ENCODE data around the gene DAP. TPM values are rescaled to one million over a fixed set of nuclear protein-coding genes. Genes with fewer than 3 reads are reported as not detected.
"Not testable (repeated sequence)": the region's sequence is repeated elsewhere in the genome, so short reads cannot be mapped to it uniquely, and the experiment has no call there.

Gene DAP
- total RNA-seq, 3 donors from 2014 or later = 60.8 to 63.8 (median 61.9) TPM

DNA sequence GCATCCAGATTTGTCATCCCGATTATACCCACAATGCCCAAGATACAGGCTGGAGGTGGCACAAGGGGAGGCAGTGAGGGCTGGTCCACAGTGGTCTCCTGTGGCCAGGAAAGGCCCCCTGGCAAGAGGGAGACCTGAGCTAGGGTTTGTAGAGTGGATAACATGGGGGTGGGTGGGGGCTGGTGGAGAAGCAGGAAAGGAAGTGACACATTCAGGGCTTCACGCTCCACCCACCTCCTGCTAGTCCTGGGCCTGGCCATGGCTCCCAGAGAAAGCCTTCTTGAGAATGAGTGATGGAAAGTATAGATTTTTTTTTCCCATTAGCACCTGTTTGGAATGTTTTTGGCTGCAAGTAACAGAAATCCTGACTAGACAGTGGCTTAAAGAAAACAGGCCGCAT, 115.9 kb downstream of the DAP start:
- TF ChIP-seq POLR2A (IDR thresholded peaks at IDR 0.05) (no peak), POLR2AphosphoS5 (IDR thresholded peaks at IDR 0.05) (no peak), CTCF (IDR thresholded peaks at IDR 0.05) (no peak)
- Histone ChIP-seq H3K9me3 (no peaks in the 10 kb centered on the region), H3K27me3 (peaks cover 0 to 12% of the 10 kb centered on the region in 2 donors), H3K36me3 (no peaks in the 10 kb centered on the region), H3K4me1 (no peaks in the 10 kb centered on the region), H3K27ac (no peak overlapping the region), H3K4me3 (no peak overlapping the region)
- intact Hi-C loops (cut with DNase I; ENCODE audit: low total_unique reads) = no loop called here
- no peak for DNase-seq (ENCODE audit: low spot score in 2 of 2)

GRCh38 chr5:10644192-10644591, 116.8 kb downstream of the DAP start:
- Histone ChIP-seq H3K27ac (no peak overlapping the region), H3K27me3 (peaks cover 0 to 3% of the 10 kb centered on the region in 2 donors), H3K4me1 (no peaks in the 10 kb centered on the region), H3K36me3 (no peaks in the 10 kb centered on the region), H3K9me3 (no peaks in the 10 kb centered on the region), H3K4me3 (no peak overlapping the region)
- TF ChIP-seq POLR2AphosphoS5 (IDR thresholded peaks at IDR 0.05) = no peak
- TF ChIP-seq CTCF (IDR thresholded peaks at IDR 0.05) = no peak
- no peak for TF ChIP-seq POLR2A (IDR thresholded peaks at IDR 0.05)
- intact Hi-C loops (cut with DNase I; ENCODE audit: low total_unique reads) = no loop called here
- no peak for DNase-seq (ENCODE audit: low spot score in 2 of 2)

GRCh38 chr5:10642367-10642766, 118.7 kb downstream of the DAP start:
- H3K9me3 ChIP-seq = no peaks in the 10 kb centered on the region
- no peak overlapping the region for H3K4me3 ChIP-seq
- intact Hi-C loops (cut with DNase I; ENCODE audit: low total_unique reads) = no loop called here
- no peaks in the 10 kb centered on the region for H3K36me3 ChIP-seq
- H3K4me1 ChIP-seq = no peaks in the 10 kb centered on the region
- H3K27ac ChIP-seq = no peak overlapping the region
- DNase-seq (ENCODE audit: low spot score in 2 of 2) = no peak
- H3K27me3 ChIP-seq = no peaks in the 10 kb centered on the region
- TF ChIP-seq CTCF (IDR thresholded peaks at IDR 0.05) (no peak), POLR2AphosphoS5 (IDR thresholded peaks at IDR 0.05) (no peak), POLR2A (IDR thresholded peaks at IDR 0.05) (no peak)

DNA sequence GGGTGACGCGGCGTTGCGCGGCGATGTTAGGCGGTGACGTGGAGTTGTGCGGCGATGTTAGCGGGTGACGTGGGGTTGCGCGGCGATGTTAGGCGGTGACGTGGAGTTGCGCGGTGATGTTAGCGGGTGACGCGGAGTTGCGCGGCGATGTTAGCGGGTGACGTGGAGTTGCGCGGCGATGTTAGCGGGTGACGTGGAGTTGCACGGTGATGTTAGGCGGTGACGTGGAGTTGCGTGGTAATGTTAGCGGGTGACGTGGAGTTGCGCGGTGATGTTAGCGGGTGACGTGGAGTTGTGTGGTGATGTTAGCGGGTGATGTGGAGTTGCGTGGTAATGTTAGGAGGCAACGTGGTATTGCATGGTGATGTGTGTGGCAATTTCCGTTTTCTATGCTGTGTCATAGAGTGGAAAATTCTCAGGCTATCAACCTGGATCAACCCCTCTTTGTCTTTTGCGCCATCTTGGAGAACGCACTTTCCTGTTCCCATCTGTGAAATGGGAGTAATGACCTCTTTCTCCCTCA, 121.1 kb downstream of the DAP start:
- Histone ChIP-seq H3K27ac (no peak overlapping the region), H3K9me3 (no peaks in the 10 kb centered on the region), H3K4me1 (no peaks in the 10 kb centered on the region), H3K4me3 (no peak overlapping the region), H3K27me3 (no peaks in the 10 kb centered on the region), H3K36me3 (no peaks in the 10 kb centered on the region)
- intact Hi-C loops (cut with DNase I; ENCODE audit: low total_unique reads) = loop anchor here (2.0 kb wide), 1 partner anchor 43 kb away; no protein-coding TSS in a partner anchor
- TF ChIP-seq CTCF (IDR thresholded peaks at IDR 0.05) (no peak), POLR2AphosphoS5 (IDR thresholded peaks at IDR 0.05) (no peak), POLR2A (IDR thresholded peaks at IDR 0.05) (no peak)
- no peak for DNase-seq (ENCODE audit: low spot score in 2 of 2)

DNA sequence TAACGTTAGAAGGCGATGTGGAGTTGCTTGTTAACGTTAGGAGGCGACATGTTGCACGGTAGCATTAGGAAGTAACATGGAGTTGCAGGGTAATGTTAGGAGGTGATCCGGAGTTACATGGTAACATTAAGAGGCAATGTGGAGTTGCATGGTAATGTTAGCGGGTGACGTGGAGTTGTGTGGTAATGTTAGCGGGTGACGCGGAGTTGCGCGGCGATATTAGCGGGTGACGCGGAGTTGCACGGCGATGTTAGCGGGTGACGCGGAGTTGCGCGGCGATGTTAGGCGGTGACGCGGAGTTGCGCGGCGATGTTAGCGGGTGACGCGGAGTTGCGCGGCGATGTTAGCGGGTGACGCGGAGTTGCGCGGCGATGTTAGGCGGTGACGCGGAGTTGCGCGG, 122.3 kb downstream of the DAP start:
- not testable (repeated sequence) for H3K9me3 ChIP-seq; H3K4me3 ChIP-seq; H3K27ac ChIP-seq; H3K36me3 ChIP-seq; DNase-seq (ENCODE audit: low spot score in 2 of 2); H3K27me3 ChIP-seq; H3K4me1 ChIP-seq
- intact Hi-C loops (cut with DNase I; ENCODE audit: low total_unique reads) = loop anchor here (2.0 kb wide), 1 partner anchor 42 kb away; no protein-coding TSS in a partner anchor

DNA sequence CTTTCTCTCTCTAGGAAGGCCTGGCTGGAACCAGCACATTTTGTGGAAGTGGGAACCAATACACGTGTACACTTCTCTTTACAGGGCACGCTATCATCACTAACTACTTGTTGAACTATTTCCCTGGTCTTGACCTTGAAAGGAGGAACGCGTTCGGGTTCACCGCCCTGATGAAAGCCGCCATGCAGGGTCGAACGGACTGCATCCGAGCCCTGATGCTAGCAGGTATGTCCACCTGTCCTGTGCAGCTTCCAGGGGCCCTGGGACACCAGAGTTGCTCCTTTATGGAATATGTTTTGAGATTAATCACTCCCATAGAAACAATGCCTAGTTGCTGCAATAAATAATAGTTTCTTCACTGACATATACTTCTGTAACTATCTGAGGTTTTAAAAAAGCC, 123.1 kb downstream of the DAP start:
- H3K36me3 ChIP-seq = no peaks in the 10 kb centered on the region
- no peak overlapping the region for H3K4me3 ChIP-seq
- TF ChIP-seq POLR2AphosphoS5 (IDR thresholded peaks at IDR 0.05) (no peak), CTCF (IDR thresholded peaks at IDR 0.05) (no peak), POLR2A (IDR thresholded peaks at IDR 0.05) (no peak)
- DNase-seq (ENCODE audit: low spot score in 2 of 2) = no peak
- H3K4me1 ChIP-seq = no peaks in the 10 kb centered on the region
- H3K27ac ChIP-seq = no peak overlapping the region
- no peaks in the 10 kb centered on the region for H3K9me3 ChIP-seq
- intact Hi-C loops (cut with DNase I; ENCODE audit: low total_unique reads) = loop anchor here (2.0 kb wide), 1 partner anchor 41 kb away; no protein-coding TSS in a partner anchor
- H3K27me3 ChIP-seq = no peaks in the 10 kb centered on the region
